NCI-H1436 treated with DMSO at 0.1 percent for 48 hours (cell line): ENCODE results near the gene NR6A1.

ENCODE experiments used
- DNase-seq: peaks from one replicate; lab custom pipeline; 2025; lab: John Stamatoyannopoulos, UW

The NR6A1 gene

DNA sequence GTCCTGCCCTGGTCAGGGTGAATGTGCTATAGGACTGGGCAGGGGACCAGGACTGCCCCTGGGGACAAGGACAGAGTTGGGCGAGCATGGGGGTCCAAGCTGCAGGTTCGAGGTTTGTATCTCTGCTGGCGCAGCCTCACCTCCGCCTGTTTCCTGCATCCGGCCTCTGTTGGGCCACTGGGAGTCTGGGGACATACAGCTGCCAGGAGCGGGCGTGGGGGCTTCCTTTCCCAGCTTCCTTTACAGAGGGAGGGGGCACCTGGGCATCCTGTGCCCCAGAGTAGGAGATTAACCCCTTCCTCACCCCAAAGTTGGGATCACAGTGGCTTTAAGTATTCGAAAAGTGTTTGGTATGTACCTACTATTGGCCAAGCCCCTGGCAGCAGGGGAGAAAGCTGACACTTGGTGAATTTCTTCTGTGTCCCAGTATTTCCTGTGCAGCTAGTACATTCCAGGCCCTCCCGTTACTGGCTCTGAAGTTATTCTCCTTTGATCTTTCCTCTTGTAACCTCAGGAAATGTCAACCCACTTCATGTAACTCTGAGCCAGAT lies 24.8 kb upstream of the NR6A1 start:
- DNase-seq = no peak

DNA sequence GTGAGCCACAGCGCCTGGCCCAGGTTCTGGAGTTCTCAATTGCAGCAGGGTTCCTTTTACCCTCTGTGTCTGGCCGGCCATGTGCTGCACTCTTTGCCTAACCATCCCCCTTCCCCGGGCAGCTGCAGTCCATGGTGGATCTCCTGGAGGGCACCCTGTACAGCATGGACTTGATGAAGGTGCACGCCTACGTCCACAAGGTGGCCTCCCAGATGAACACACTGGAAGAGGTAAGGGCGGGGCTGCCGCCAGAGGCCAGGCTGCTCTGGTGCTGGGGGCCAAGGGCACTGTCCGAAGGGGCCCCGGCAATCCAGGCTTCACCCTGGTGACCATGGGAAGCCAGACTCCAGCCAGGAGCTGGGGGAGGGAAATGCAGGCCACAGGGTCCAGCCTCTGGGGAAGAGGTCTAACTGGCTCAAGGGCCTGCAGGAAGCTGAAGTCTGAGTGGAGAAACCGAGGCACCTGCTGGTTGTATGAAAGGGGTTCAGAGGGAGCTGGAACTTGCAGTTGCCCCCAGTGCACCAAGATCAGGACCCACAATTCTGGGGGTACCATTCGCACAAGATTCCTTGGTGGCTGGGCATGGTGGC lies 23.9 kb upstream of the NR6A1 start:
- no peak for DNase-seq

DNA sequence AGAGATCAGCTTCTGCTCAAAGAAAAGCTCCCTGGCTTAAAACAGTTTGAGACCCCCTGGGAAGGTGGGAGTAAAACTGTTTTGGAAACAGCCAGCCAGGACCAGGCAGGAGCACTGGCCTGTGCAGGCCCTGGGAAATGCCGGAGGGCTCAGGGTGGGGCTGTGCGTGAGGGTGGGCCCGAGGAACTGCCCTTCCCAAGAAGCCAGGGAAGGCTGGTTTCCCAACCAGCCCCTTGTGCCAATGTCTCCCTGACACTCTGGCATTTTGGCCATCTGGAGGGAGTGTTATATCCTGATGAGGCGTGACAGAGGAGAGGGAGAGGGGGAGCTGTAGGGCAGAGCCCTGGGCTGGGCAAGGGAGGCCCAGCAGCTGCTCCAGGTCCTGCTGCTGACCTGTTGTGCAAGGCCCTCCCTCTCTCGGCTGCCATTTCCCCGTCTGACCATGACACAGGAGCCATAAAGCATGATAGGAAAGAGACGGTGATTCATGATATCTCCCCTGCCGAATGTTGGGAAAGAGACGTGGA lies 22.0 kb upstream of the NR6A1 start:
- DNase-seq = no peak

DNA sequence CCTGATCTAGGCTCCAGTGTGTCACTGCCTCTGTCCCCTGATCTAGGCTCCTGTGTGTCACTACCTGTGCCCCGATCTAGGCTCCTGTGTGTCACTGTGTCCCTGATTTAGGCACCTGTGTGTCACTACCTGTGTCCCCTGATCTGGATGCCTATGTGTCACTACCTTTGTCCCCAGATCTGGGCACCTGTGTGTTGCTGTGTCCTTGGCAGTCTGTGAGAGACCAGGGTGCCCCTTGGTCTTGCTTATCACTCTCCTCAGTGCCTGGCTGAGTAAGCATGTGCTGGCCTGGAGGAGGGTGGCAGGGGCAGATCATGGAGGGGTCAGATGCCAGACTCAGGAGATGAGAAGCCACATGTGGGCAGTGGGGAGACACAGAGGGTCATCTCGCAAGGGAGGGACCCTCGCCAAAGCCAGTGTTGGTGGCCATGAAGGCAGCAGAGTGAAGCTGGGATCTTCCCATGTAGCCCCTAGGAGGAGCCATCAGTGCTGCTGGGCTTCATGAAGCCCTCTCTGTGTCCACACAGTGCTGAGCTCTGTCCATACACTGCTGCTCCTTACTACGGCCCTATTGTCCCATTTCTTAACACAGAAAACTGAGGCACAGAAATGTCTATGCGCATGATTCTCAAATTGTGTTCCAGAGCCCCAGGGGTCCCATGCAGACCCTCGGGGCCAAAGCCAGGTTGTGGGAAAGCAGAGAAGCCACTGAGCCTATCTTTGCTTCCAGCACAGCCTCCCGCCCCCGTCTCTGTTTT lies 21.3 kb upstream of the NR6A1 start:
- no peak for DNase-seq

DNA sequence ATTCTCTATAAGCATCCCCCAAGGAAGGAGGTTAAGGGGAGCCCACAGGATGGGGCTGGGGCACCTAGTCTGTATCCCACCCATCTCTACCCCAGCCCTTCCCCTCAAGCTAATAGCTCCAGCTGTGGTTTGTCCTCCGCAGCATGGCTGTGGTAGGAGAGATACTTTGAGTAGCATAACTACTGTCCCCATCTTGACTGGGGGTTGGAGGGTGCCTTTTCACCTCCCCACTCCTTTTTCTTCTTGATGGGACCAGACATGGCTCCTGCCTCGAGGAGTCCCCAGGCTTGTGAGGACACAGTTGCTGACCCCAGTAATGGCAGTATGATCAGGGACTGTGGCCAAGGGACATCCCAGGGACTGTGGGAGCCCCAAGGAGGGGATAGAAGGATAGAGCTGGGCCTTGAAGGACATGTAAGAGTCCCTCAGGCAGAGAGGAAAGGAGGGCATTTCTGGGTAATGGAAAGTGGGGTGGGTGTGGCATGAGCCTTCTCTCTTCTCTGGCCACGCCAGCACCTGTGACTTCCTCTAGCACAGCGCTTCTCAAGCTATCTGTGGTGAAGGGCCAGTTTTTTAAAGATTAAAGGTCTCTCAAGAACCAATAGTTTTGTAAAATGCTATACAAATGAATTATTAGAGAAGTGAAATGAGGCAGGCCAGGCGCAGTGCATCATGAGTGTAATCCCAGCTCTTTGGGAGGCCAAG lies 19.8 kb upstream of the NR6A1 start:
- DNase-seq = no peak

DNA sequence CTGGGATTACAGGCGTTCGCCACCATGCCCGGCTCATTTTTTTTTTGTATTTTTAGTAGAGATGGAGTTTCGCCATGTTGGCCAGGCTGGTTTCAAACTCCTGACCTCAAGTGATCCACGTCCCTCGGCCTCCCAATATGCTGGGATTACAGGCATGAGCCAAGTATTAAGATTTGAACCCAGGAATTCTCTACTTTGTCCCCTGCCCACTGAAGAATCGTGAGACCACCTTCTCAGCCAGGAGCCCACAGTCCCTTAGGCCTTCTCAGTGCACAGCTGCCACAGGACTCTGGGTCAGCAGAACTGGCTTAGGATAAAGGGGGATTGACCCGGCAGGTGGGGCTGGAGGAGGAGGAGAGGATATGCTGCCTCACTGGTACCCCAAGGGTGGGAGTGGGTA lies 19.2 kb upstream of the NR6A1 start:
- DNase-seq = no peak

DNA sequence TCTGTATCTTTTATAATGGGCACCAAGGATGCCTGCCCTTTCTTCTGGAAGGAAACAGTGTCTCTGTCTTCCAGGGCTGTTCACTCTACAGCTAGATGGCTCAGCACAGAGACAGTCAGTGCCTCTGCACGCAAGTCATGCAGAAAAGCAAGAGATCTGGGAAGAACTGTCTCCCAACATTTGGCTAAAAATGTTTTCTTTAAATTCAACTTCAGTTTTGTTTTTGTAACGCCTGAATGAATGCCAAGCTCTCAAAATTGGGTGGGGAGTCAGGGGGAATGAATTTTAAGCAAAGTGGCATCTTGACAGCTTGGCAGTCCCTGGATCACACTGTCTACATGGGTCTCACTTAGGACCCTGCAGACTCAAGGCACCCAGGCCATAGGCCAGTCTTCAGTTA lies 18.4 kb upstream of the NR6A1 start:
- DNase-seq = no peak

DNA sequence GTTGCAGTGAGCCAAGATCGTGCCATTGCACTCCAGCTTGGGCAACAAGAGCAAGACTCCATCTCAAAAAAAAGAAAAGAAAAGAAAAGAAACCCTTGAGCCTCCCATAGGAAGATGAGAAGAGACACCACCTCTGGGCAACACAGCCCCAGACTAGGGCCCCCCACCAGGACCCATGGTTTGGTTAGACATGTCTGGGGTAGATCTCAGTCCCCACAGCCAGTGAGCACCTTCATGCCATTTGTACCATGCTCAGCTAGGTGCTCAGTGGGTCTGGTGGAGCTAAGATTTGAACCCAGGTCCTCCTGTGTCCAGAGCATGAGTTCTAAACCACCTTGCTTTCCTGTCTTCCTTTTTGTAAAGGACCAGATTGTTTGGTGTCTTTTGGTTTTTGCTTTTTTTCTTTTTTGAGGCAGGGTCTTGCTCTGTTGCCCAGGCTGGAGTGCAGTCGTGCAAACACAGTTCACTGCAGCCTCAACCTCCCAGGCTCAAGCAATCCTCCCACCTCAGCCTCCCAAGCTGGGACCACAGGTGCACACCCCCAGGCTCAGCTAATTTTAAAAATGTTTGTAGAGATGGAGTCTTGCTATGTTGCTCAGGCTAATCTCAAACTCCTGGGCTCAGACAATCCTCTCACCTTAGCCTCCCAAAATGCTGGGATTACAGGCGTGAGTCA lies 17.6 kb upstream of the NR6A1 start:
- no peak for DNase-seq

DNA sequence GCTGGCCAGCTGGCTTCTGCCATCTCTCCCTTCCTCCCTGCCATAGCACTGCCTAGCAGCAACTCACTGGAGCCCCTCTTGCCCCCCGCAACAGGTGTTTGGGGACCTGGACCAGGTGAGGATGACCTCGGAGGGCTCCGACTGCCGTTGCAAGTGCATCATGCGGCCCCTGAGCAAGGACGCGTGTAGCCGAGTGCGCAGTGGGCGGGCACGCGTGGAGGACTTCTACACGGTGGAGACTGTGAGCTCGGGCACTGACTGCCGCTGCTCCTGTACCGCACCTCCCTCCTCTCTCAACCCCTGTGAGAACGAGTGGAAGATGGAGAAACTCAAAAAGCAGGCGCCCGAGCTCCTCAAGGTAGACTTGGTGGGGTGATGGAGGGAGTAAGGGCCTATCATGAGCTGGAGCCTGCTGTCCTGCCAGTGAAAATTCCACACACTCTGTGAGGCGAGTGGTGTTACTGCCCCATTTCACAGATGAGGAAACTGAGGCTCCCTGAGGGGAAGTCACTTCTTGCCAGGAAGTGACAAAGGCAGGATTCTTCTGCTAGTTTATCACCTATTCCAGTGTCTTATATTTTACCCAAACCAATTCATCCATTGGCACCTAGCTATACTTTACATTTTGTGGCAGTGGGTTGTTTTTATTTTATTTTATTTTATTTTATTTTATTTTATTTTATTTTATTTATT lies 15.9 kb upstream of the NR6A1 start:
- no peak for DNase-seq

DNA sequence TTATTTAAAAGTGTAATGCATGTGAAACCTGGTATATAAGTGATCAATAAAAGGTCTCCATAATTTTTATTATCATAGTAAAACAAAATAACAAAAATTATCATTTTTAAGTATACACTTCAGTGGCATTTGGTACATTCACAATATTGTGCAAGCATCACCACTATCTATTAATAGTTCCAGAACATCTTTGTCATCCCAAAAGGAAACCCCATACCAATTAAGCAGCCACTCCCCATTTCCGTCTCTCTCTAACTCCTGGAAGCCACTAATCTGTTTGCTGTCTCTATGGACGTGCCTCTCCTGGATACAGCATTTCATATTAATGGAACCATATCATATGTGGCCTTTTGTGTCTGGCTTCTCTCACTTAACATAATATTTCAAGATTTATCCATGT lies 13.4 kb upstream of the NR6A1 start:
- DNase-seq = no peak

DNA sequence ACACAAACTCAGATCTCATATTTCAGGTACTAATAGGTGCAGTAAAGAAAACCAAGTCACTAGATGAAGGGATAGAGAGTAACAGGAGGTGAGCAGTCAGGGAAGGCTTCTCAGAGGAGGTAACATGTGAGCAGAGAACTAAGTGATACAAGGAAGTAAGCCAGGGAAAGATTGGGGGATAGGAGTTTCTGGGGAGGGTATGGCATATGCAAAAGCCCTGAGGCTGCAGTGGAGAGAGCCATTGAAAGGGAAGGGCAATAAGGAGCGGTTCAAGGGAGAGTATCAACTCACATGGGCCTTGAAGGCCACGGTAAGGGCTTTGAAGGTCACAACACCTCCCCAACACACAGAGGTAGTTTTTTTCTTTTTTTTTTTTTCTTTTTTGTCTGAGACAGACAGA lies 12.7 kb upstream of the NR6A1 start:
- DNase-seq = no peak

DNA sequence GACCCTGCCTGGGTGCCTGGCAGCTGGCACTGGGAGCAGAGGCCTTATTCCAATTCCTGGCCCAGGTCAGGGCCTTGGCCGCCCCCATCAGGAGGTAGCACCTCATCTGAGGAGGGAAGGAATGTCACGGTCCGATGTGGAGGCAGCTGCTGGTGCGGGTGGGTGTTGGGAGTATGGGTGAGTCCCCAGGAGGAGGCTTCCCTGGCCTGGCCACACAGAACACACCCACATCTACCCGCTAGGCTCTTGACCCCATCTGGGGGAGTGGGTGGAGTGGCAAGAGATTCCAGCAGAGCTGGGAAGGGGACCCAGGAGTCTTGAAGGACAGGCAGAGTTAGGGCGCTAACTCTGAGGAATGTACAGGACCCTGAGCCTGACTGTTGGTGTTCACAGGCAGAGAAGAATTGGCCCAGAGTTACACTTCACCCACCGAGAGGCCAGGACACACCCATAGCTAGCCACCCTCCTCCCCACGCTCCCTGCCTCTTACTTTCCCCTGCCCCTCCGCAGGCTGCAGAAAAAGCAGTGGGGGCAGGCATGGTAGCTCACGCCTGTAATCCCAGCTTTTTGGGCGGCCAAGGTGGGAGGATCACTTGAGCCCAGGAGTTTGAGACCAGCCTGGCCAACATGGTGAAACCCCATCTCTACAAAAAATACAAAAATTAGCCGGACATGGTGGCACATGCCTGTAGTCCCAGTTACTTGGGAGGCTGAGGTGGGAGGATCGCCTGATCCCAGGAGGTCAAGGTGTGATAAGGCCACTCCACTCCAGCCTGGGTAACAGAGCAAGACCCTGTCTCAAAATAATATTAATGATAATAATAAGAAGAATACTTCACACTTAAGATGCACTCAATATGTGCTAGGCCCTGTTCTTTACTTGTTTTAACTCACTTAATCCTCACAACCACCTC lies 11.8 kb upstream of the NR6A1 start:
- DNase-seq = no peak

DNA sequence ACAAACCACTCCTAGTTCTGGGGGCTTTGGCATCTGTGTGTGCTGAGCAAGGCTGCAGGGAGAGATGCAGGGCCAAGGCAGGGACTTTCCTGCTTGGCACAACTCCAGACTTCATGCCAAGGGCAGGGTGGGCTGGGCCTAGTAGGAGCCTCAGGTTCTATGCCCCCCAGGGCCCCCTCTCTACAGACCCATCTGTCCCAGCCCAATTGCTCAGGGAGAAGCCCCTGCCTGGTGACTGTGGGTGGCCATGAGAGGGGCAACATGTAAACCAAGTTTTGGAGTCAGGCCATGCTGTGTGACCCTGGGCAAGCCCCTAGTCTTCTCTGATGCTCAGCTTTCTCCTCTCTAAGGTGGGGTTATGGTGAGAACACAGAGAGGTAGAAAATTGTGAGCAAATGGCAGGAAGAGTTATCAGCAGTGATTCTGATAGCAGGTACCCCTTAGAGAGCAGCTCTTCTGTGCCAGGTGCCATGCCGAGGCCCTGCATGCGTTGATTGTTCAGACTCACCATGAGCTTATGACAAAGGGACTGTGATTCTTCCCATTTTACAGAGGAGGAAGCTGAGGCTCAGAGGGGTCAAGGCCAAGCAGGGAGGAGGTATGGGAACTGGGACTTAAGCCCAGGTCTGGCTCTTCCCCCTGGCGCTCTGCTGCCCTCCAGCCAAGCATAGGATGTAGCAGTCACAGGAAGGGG lies 11.0 kb upstream of the NR6A1 start:
- no peak for DNase-seq

DNA sequence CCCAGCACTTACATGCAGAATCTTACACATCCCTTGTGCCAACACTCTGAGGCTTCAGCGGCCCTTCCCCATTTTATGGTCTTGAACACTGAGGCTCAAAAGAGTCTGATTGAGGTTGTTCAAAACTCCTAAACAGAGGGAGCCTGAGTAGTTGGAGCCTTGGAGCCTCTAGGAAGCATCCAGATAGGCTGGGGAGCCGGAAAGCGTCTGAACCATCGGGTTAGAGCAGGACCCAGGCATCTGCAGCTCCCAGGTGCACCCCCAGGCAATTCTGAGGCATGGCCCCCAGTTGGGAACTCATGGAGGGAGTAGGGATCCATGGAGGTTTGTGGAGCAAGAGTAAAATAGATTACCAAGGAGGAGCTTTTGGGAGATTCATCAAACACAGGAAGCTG lies 9.6 kb upstream of the NR6A1 start:
- no peak for DNase-seq

DNA sequence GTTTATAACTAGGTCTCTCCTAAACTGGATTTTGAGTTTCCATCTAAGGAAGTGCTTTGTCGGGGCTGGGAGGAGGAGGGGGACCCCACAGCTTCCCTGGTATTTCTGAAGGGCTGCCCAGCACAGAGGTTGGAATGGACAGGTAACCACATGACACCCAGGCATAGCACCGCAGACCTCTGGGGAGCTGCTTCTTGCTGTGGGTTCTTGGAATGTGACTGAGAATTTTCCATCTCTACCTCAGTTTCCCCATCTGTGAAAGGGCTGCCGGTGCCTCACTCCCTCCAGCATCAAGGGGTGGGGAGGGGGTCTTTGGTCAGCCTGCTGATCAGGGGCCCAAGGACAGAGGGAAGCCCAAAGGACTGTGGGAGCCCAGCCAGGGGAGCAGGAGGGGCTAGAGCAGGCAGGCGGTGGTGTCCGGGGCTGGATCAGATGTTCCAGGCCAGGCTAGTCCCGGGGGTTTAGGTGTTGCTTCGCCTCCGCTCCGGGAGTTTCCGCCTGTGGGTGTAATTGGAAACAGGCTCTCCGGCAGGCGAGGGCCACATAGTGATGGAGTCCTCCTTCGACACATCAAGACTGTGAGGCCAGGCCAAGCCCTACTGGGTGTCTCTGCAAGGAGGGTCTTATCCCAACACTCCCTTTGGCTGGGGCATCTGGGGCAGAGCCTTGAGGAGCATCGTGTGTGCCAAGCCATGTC lies 9.1 kb upstream of the NR6A1 start:
- DNase-seq = no peak

DNA sequence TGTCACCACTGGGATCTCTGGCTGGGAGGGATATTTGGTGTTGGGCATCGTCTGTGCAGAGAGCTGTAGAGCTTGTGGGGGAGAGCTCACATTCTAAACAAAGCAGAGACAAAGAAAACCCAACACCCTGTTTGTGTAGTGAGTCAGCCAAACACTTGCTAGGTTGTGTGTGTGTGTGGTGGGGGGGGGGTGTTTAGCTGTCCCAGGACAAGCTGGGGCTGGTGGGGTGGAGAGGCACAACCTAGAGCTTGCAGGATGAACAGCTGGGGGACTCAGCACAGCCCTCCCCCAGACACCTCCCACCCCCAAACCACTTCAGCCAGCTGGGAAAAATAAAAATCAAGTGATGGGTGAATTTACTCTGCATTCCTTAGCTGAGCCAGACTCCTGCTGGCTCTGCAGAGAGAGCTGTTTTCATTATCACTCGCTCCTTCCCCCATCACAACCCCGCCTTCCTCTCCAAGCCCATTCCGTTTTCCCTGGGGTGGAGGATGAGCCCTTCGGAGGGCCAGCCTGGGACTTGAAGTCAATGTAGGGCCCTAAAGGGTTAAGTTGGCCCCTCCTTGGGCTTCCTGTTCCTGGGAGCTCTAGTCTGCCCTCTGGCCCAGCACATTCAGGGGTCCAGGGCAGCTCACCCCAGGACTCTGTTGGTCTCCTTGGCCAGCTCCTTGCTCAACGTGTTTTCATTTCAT lies 8.4 kb upstream of the NR6A1 start:
- DNase-seq = no peak

DNA sequence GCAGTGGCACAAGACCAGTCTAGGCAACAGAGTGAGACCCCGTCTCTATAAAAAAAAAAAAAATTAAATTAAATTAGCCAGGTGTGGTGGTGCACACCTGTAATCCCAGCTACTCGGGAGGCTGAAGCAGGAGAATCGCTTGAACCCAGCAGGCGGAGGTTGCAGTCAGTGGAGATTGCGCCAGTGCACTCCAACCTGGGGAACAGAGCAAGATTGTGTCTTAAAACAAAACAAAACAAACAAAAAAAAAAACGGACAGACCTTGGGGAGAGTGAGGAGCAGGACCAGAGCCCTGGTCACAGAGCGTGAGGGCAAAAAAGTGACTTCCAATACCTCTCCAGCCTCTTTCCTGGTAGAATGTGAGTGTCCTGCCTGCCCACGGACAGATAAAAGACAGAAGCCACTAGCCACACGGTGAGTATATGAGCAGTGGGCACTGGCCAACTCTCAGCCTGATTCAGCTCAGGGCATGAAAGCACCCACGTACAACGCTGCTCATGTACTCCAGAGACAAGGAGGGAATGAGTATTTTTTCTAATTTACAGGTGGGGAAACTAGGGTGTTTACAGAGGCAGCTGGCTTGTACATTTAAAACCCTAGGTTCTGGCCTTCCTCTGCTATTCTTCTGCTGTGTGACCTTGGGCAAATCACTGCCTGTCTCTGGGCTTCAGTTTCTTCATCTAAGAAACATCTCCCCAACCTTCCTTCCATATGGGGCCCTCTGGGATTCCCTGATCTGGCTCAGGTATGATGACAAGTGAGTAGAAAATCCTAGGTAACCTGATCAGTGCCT lies 7.7 kb upstream of the NR6A1 start:
- DNase-seq = no peak
